Activated CD8-positive, alpha-beta memory T cell treated with anti-CD3 and anti-CD28 coated beads, Interleukin-2, amount 50 U/mL, for 1 hour (primary cell): Measurements from ENCODE around the gene LPP.

ENCODE experiments used
- DNase-seq: peaks from one replicate; pipeline ENCODE4 v3.0.0-alpha.2; 2020; ENCODE audit errors: extremely low read depth

LPP gene

GRCh38 chr3:188330138-188330537 is 176.2 kb downstream of the LPP start:
- DNase-seq, result no peak

- DNase-seq, result no peak
Measured at GRCh38 chr3:188331166-188331565, 177.2 kb downstream of the LPP start.

- DNase-seq, result no peak
Measured at GRCh38 chr3:188332085-188332484, 178.1 kb downstream of the LPP start.

- no peak for DNase-seq
Measured at GRCh38 chr3:188335656-188336055, 181.7 kb downstream of the LPP start.

- DNase-seq, result no peak
Measured at GRCh38 chr3:188336178-188336577, 182.2 kb downstream of the LPP start.

GRCh38 chr3:188337232-188337631 is 183.3 kb downstream of the LPP start:
- DNase-seq, result no peak

GRCh38 chr3:188338086-188338485 is 184.1 kb downstream of the LPP start:
- DNase-seq, result no peak

GRCh38 chr3:188339410-188340295 is 185.7 kb downstream of the LPP start:
- DNase-seq, result no peak

- no peak for DNase-seq
Measured at GRCh38 chr3:188341501-188341900, 187.5 kb downstream of the LPP start.

GRCh38 chr3:188342991-188343732 is 189.2 kb downstream of the LPP start:
- DNase-seq, result no peak

GRCh38 chr3:188343894-188344293 is 189.9 kb downstream of the LPP start:
- DNase-seq, result no peak

GRCh38 chr3:188345223-188345622 is 191.3 kb downstream of the LPP start:
- no peak for DNase-seq

- no peak for DNase-seq
Measured at GRCh38 chr3:188348435-188349244, 194.7 kb downstream of the LPP start.

- DNase-seq, result no peak
Measured at GRCh38 chr3:188349351-188349901, 195.5 kb downstream of the LPP start.

- no peak for DNase-seq
Measured at GRCh38 chr3:188349933-188350332, 196.0 kb downstream of the LPP start.

- no peak for DNase-seq
Measured at GRCh38 chr3:188350961-188351360, 197.0 kb downstream of the LPP start.

- no peak for DNase-seq
Measured at GRCh38 chr3:188351648-188352047, 197.7 kb downstream of the LPP start.

- DNase-seq, result no peak
Measured at GRCh38 chr3:188352196-188352927, 198.4 kb downstream of the LPP start.

GRCh38 chr3:188353426-188353825 is 199.5 kb downstream of the LPP start:
- DNase-seq, result no peak

- no peak for DNase-seq
Measured at GRCh38 chr3:188358787-188359493, 205.0 kb downstream of the LPP start.
